GM23338 (cell line): Measurements from ENCODE around the gene SPI1.

ENCODE experiments used
- EZH2 ChIP-seq: fragments of 200-600 bp; sonication (generic); IDR thresholded peaks from one replicate; pipeline ENCODE4 v1.8.0; 2017; ENCODE audit warnings: antibody characterized with exemption, mild to moderate bottlenecking, low read depth; ENCODE audit not compliant: unreplicated experiment
- EZH2phosphoT487 ChIP-seq: fragments of 200-600 bp; sonication (generic); IDR thresholded peaks from one replicate; pipeline ENCODE4 v1.8.1; 2018; ENCODE audit warnings: antibody characterized with exemption; ENCODE audit not compliant: unreplicated experiment
- JUNB ChIP-seq: IDR thresholded peaks from one replicate; pipeline ENCODE4 v1.6.1; 2016; ENCODE audit warnings: antibody characterized with exemption; ENCODE audit not compliant: unreplicated experiment
- NANOG ChIP-seq: IDR thresholded peaks from 2 replicates; pipeline ENCODE4 v1.6.1; 2016; ENCODE audit warnings: antibody characterized with exemption, borderline replicate concordance
- POLR2AphosphoS5 ChIP-seq: IDR thresholded peaks from 2 replicates; pipeline ENCODE4 v1.6.1; 2016; ENCODE audit warnings: antibody characterized with exemption, low read depth
- STAT1 ChIP-seq: IDR thresholded peaks from one replicate; pipeline ENCODE4 v1.6.1; 2016; ENCODE audit warnings: antibody characterized with exemption; ENCODE audit not compliant: unreplicated experiment
- ZNF114 ChIP-seq: fragments of 250-450 bp; sonication (Bioruptor Pico); IDR thresholded peaks from 2 replicates; pipeline ENCODE4 v1.5.0; 2020; ENCODE audit warnings: mild to moderate bottlenecking, moderate library complexity
- TF ChIP-seq, protein P1 (sequence below), 2 experiments: fragments of 200-600 bp in 1 of 2; sonication (generic) in 1 of 2; conservative IDR thresholded peaks; 2 replicates each; pipeline versions ENCODE4 v1.5.1 to v1.6.1; 2016 to 2017; ENCODE audit warnings: antibody characterized with exemption in 2 of 2, low read depth in 2 of 2, mild to moderate bottlenecking in 2 of 2, moderate library complexity in 1 of 2
- TF ChIP-seq, protein P2 (sequence below): IDR thresholded peaks from one replicate; pipeline ENCODE4 v1.6.1; 2018; ENCODE audit warnings: antibody characterized with exemption; ENCODE audit not compliant: unreplicated experiment
- TF ChIP-seq, protein P3 (sequence below): IDR thresholded peaks from 2 replicates; pipeline ENCODE4 v1.6.1; 2016; ENCODE audit warnings: antibody characterized with exemption

DNA sequence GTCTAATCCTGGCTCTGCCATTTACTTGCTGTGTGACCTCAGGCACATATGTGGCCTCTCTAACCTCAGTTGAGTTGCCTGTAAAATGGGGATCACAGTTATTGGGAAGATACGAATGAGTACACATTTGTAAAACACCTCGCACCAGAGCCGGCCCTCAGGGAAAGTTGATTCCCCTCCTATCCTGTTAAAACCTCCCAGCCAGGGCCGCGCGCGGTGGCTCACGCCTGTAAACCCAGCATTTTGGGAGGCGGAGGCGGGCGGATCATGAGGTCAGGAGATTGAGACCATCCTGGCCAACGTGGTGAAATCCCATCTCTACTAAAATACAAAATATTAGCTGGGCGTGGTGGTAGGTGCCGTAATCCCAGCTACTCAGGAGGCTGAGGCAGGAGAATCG is 18.0 kb downstream of the SPI1 start:
- TF ChIP-seq EZH2 (no peak), JUNB (no peak), EZH2phosphoT487 (no peak), POLR2AphosphoS5 (no peak), STAT1 (no peak), ZNF114 (no peak), NANOG (no peak)
- TF ChIP-seq, protein P1, sequence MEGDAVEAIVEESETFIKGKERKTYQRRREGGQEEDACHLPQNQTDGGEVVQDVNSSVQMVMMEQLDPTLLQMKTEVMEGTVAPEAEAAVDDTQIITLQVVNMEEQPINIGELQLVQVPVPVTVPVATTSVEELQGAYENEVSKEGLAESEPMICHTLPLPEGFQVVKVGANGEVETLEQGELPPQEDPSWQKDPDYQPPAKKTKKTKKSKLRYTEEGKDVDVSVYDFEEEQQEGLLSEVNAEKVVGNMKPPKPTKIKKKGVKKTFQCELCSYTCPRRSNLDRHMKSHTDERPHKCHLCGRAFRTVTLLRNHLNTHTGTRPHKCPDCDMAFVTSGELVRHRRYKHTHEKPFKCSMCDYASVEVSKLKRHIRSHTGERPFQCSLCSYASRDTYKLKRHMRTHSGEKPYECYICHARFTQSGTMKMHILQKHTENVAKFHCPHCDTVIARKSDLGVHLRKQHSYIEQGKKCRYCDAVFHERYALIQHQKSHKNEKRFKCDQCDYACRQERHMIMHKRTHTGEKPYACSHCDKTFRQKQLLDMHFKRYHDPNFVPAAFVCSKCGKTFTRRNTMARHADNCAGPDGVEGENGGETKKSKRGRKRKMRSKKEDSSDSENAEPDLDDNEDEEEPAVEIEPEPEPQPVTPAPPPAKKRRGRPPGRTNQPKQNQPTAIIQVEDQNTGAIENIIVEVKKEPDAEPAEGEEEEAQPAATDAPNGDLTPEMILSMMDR (conservative IDR thresholded peaks at IDR 0.05; ENCODE audit: low read depth in 2 of 2): no peak
- TF ChIP-seq, protein P2, sequence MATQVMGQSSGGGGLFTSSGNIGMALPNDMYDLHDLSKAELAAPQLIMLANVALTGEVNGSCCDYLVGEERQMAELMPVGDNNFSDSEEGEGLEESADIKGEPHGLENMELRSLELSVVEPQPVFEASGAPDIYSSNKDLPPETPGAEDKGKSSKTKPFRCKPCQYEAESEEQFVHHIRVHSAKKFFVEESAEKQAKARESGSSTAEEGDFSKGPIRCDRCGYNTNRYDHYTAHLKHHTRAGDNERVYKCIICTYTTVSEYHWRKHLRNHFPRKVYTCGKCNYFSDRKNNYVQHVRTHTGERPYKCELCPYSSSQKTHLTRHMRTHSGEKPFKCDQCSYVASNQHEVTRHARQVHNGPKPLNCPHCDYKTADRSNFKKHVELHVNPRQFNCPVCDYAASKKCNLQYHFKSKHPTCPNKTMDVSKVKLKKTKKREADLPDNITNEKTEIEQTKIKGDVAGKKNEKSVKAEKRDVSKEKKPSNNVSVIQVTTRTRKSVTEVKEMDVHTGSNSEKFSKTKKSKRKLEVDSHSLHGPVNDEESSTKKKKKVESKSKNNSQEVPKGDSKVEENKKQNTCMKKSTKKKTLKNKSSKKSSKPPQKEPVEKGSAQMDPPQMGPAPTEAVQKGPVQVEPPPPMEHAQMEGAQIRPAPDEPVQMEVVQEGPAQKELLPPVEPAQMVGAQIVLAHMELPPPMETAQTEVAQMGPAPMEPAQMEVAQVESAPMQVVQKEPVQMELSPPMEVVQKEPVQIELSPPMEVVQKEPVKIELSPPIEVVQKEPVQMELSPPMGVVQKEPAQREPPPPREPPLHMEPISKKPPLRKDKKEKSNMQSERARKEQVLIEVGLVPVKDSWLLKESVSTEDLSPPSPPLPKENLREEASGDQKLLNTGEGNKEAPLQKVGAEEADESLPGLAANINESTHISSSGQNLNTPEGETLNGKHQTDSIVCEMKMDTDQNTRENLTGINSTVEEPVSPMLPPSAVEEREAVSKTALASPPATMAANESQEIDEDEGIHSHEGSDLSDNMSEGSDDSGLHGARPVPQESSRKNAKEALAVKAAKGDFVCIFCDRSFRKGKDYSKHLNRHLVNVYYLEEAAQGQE: no peak
- TF ChIP-seq, protein P3, sequence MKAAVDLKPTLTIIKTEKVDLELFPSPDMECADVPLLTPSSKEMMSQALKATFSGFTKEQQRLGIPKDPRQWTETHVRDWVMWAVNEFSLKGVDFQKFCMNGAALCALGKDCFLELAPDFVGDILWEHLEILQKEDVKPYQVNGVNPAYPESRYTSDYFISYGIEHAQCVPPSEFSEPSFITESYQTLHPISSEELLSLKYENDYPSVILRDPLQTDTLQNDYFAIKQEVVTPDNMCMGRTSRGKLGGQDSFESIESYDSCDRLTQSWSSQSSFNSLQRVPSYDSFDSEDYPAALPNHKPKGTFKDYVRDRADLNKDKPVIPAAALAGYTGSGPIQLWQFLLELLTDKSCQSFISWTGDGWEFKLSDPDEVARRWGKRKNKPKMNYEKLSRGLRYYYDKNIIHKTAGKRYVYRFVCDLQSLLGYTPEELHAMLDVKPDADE: no peak
